CD1c-positive myeloid dendritic cell (primary cell): ENCODE measurements around the gene TNS3.

ENCODE experiments used
- DNase-seq: peaks from one replicate; pipeline ENCODE4 v3.0.0-alpha.2; 2016; ENCODE audit errors: extremely low spot score

Gene TNS3

GRCh38 chr7:47329320-47329926 is 252.5 kb downstream of the TNS3 start:
- DNase-seq: no peak

DNA sequence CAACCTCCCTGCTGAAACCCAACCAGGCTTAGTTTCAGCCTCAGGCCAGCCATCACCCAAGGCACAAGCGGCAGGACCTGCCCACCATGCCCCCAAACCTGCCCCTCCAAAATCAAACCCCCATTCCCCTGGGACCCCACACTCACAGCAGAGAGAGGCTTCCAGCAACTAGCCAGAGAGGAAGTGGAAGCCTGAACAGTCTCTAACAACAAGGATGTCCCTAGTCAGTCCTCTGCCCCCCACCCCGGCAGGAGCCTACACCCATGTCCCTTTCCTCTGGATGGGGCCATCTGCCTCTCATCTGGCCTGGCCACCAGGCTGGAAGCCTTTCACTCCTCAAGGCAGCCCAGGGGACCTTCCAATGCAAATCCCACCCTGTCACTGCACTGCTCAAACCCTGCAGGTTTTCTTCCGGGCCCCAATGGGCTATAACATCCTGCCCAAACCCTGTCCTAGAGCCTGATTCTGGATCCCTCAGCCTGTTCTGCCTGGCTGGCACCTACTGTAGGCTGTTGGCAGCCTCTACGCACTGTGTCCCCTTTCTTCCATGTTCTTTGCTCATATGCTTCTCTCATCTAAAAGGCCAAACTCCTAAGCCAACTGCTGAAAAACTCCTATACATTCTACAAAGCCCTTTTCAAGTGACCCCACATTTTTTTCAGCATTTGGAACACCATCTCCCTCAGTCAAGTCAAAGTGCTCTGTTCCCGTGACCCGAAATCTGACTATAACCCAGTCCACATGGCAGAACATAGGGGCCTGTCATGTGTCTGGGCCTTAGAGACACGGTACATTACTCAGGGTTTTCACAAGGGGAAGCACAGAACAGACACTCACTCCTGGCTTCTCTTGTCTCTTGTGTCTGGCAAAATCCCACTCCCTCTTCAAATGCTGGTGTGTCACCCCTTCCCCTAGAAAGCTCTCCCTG is 253.3 kb downstream of the TNS3 start:
- no peak for DNase-seq

DNA sequence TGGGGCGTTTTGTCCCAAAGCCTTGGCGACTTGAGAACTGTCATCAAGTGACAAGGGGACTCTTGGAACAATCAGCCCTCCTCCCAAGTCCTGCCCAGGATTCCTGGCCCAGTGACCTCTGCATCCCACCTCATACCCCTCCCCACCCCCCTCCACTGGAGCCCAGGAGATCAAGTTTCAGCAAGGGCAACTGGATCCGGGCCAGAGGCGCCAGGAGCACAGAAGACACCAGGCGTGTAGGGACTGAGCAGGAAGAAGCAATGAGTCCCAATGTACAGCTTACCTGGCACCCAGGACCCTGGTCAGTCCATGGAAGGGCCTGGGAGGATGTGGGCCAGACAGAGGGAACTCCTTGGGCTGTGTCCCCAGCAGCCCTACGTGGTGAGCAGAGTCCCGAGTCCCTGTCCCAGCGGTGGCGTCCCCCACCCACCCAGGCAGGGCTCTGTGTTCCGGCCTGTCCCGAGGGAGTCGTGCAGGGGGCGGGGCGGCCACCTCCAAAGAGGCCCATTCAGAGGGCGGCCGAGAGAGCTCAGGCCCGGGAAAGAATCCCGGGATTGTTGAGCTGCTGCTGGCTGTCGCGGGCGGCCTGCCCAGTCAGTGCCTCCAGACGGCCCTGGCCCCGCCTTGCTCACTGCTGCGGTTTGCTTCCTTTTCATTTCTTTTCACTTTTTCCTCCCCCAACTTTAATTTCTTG is 254.1 kb downstream of the TNS3 start:
- no peak for DNase-seq

- DNase-seq: no peak
These were observed 254.6 kb downstream of the TNS3 start for GRCh38 chr7:47327346-47327697.

DNA sequence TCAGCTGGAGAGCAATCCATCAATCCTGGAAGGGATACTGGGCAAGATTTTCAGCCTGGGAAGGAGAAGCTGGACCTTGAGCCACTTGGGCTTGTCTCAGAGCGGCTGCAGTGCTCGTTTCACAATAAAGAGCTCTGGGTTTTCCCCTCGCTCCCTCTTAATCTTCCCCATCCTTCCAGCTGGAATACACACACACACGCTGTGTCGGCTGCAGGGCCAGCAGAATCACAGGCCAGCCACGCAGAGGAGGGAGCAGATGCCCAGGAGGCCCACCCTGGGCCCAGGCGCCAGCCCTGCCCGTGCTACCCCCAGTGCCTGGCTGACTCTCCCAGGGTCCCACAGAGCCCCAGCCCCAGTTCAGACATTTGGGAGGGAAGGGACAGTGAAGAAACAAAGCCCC is 255.1 kb downstream of the TNS3 start:
- DNase-seq: no peak

DNA sequence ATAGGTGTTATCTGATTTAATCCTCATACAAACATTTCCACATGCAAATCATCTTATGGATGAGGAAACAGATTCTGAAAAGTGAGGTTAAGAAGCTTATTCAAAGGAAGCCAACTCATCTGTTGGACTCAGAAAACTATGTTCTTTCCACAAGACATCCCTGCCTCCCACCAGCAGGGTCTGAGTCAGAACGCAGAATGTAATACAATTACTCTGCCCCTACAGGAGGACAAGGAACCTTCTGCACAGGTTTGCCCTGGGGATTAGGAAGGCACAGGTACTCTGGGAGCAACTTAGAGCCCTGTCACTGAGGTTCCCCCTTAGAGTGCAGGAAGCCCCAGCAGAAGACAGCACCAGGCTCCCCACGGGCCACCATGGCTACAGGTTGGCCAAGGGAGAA is 255.7 kb downstream of the TNS3 start:
- no peak for DNase-seq

GRCh38 chr7:47325337-47325736 is 256.6 kb downstream of the TNS3 start:
- DNase-seq: no peak

DNA sequence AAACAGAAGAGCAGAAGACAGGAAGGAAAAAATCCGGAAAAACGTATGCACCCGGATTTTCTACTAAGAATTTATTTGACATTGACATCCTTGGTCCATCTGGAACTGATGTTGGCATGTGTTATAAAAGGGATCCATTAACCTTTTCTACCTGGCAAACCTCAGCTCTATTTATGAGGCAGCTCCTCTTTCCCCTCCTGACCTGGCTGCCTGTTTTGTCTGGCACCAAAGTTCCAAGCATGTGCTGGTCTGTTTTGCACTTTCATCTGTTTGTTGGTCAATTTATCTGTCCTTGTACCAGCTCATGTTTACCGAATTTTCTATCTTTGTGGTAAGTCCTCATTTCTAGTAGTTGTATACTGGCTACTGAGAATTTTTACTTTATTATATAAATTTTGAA is 258.0 kb downstream of the TNS3 start:
- DNase-seq: no peak

- no peak for DNase-seq
These were observed 259.2 kb downstream of the TNS3 start for GRCh38 chr7:47322731-47323130.

DNA sequence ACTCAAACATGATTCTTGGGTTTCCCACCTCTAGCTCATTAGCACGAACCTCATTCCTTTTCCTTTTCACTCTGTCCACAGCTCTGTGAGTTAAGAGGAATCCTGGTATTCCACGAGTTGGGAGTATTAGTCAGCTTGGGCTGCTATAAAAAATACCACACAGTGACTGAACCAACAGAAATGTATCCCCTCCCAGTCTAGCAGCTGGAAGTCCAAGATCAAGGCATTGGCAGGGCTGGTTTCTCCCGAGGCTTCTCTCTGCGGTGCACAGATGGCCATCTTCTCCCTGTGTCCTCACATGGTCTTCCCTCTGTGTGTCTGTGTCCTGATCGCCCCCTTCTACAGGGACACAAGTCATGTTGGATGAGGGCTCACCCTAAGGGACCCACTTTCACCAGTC is 261.6 kb downstream of the TNS3 start:
- no peak for DNase-seq

GRCh38 chr7:47318395-47319182 is 263.3 kb downstream of the TNS3 start:
- no peak for DNase-seq

- DNase-seq: no peak
These were observed 264.4 kb downstream of the TNS3 start for GRCh38 chr7:47317487-47317886.

GRCh38 chr7:47314728-47315607 is 266.9 kb downstream of the TNS3 start:
- DNase-seq: no peak

GRCh38 chr7:47314248-47314647 is 267.7 kb downstream of the TNS3 start:
- no peak for DNase-seq

GRCh38 chr7:47313564-47313963 is 268.3 kb downstream of the TNS3 start:
- no peak for DNase-seq

DNA sequence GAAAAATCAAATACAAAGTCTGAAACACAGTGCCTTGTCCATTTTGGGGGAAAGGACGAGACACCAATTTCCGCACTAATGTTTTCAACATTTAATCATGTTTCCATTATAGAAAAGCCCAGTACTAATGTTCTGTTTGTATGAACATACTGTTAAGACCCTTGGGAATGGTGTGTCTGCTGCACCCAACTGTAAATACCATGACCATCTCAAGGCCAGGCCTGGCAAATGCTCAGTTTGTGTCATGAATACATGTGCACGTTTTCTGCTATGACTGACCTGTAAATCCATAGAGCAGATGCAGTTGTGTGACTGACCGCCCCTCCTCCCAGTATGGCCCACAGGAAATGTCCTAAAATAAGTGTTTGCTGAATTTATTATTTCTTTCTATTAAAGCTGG is 270.0 kb downstream of the TNS3 start:
- no peak for DNase-seq

- DNase-seq: no peak
These were observed 271.9 kb downstream of the TNS3 start for GRCh38 chr7:47310020-47310419.

DNA sequence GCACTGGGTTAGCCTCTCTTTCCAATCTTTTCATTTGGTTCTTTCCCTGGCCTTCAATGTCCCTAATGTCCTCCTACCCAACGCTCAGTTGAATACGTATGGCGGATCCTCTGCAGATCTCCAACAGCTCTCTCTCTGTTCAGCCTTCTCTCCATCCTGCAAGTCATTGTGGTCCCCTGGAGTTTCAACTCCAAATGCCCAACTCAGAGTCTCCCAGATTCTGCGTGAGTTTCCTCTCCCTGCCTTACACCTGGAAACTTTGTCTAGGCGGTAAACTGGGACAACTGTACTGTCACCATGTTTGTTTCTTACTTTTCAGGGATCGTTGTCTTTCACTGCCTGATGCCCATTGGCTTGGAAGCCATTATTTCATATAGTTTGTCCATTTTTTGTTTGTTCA is 273.1 kb downstream of the TNS3 start:
- no peak for DNase-seq

DNA sequence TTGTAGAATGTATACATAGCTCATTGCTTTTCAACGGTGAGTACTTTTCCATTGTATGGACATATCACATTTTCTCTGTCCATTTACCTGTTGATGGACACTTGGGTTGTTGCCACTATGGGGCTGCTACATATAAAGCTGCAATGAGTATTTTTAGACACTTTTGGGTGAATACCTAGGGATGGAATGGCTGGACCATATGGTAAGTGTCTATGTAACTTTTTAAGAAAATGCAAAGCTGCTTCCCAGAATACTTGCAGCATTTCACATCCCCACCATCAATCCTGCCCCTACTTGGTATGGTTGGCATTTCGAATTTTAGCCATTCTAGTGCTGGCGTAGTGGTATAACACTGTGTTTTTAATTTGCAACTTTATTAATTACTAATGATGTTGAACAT is 274.6 kb downstream of the TNS3 start:
- DNase-seq: no peak

GRCh38 chr7:47304727-47305719 is 276.9 kb downstream of the TNS3 start:
- no peak for DNase-seq
